Adipocyte (in vitro differentiated cells): Measurements from ENCODE around the gene TOR1A.

Source experiments
- DNase-seq: peaks from one replicate; pipeline ENCODE4 v3.0.0-alpha.2; 2015; ENCODE audit warnings: low read depth
- H3K27me3 ChIP-seq: replicated peaks from 2 replicates; pipeline ENCODE4 v1.7.0; 2013; ENCODE audit warnings: mild to moderate bottlenecking, low read length, moderate library complexity; ENCODE audit not compliant: control insufficient read depth, insufficient read depth
- H3K36me3 ChIP-seq: 2 replicates; pipeline ENCODE4 v1.7.0; 2013; ENCODE audit warnings: low read length, mild to moderate bottlenecking, moderate library complexity; ENCODE audit not compliant: control insufficient read depth, insufficient read depth, severe bottlenecking
- H3K4me1 ChIP-seq: 2 replicates; pipeline ENCODE4 v1.7.0; 2013; ENCODE audit warnings: mild to moderate bottlenecking, low read length, moderate library complexity; ENCODE audit not compliant: control insufficient read depth, insufficient read depth
- H3K4me3 ChIP-seq: 2 replicates; pipeline ENCODE4 v1.7.0; 2013; ENCODE audit warnings: mild to moderate bottlenecking, low read length, moderate library complexity
- H3K9ac ChIP-seq: 2 replicates; pipeline ENCODE4 v1.7.0; 2013; ENCODE audit warnings: mild to moderate bottlenecking, low read length, moderate library complexity
- H3K9me3 ChIP-seq: 2 replicates; pipeline ENCODE4 v1.7.0; 2013; ENCODE audit warnings: mild to moderate bottlenecking, low read length, moderate library complexity; ENCODE audit not compliant: control insufficient read depth

TOR1A gene

GRCh38 chr9:129814432-129815223, 9.3 kb downstream of the TOR1A start:
- Histone ChIP-seq H3K27me3 (no peaks in the 10 kb centered on the region), H3K9ac (no peak overlapping the region), H3K36me3 (peaks cover 46% of the 10 kb centered on the region), H3K4me1 (peaks cover 5% of the 10 kb centered on the region), H3K9me3 (no peaks in the 10 kb centered on the region), H3K4me3 (no peak overlapping the region)
- DNase-seq, result no peak

GRCh38 chr9:129813661-129814060, 10.3 kb downstream of the TOR1A start:
- Histone ChIP-seq H3K4me3 (no peak overlapping the region), H3K36me3 (peaks cover 44% of the 10 kb centered on the region), H3K9me3 (no peaks in the 10 kb centered on the region), H3K9ac (no peak overlapping the region), H3K27me3 (no peaks in the 10 kb centered on the region), H3K4me1 (peaks cover 5% of the 10 kb centered on the region)
- no peak for DNase-seq

- no peak overlapping the region for H3K4me3 ChIP-seq
- no peak for DNase-seq
- peaks cover 37% of the 10 kb centered on the region for H3K36me3 ChIP-seq
- peaks cover 5% of the 10 kb centered on the region for H3K4me1 ChIP-seq
- no peaks in the 10 kb centered on the region for H3K9me3 ChIP-seq
- no peaks in the 10 kb centered on the region for H3K27me3 ChIP-seq
- no peak overlapping the region for H3K9ac ChIP-seq
Measured at GRCh38 chr9:129812385-129812784, 11.6 kb downstream of the TOR1A start.

GRCh38 chr9:129811967-129812363, 12.0 kb downstream of the TOR1A start:
- Histone ChIP-seq H3K4me1 (peaks cover 5% of the 10 kb centered on the region), H3K4me3 (no peak overlapping the region), H3K9me3 (no peaks in the 10 kb centered on the region), H3K36me3 (peaks cover 38% of the 10 kb centered on the region), H3K9ac (no peak overlapping the region), H3K27me3 (no peaks in the 10 kb centered on the region)
- DNase-seq, result peak; percentile 7

- no peaks in the 10 kb centered on the region for H3K9me3 ChIP-seq
- no peak overlapping the region for H3K9ac ChIP-seq
- H3K27me3 ChIP-seq, result no peaks in the 10 kb centered on the region
- DNase-seq, result no peak
- H3K4me3 ChIP-seq, result no peak overlapping the region
- H3K4me1 ChIP-seq, result peaks cover 5% of the 10 kb centered on the region
- H3K36me3 ChIP-seq, result peaks cover 31% of the 10 kb centered on the region
Measured at GRCh38 chr9:129810788-129811187, 13.1 kb downstream of the TOR1A start.

GRCh38 chr9:129810116-129810515, 13.8 kb downstream of the TOR1A start:
- peaks cover 29% of the 10 kb centered on the region for H3K36me3 ChIP-seq
- no peak overlapping the region for H3K9ac ChIP-seq
- no peak for DNase-seq

GRCh38 chr9:129809346-129809745, 14.6 kb downstream of the TOR1A start:
- no peak for DNase-seq
- no peaks in the 10 kb centered on the region for H3K27me3 ChIP-seq
- peaks cover 5% of the 10 kb centered on the region for H3K4me1 ChIP-seq
- no peak overlapping the region for H3K9ac ChIP-seq
- peaks cover 24% of the 10 kb centered on the region for H3K36me3 ChIP-seq
- H3K4me3 ChIP-seq, result no peak overlapping the region
- H3K9me3 ChIP-seq, result no peaks in the 10 kb centered on the region

More at GRCh38 chr9:129810116-129810515, 13.8 kb downstream of the TOR1A start:
- no peaks in the 10 kb centered on the region for H3K9me3 ChIP-seq
- peaks cover 5% of the 10 kb centered on the region for H3K4me1 ChIP-seq
- H3K27me3 ChIP-seq, result no peaks in the 10 kb centered on the region
- no peak overlapping the region for H3K4me3 ChIP-seq

GRCh38 chr9:129806061-129806460, 17.9 kb downstream of the TOR1A start:
- H3K9ac ChIP-seq, result no peak overlapping the region

GRCh38 chr9:129803676-129804060, 20.3 kb downstream of the TOR1A start:
- Histone ChIP-seq H3K27me3 (no peaks in the 10 kb centered on the region), H3K36me3 (peaks cover 8% of the 10 kb centered on the region), H3K4me1 (peaks cover 5% of the 10 kb centered on the region), H3K9ac (peak overlapping the region; percentile 83), H3K9me3 (no peaks in the 10 kb centered on the region), H3K4me3 (peak overlapping the region; percentile 88)
- DNase-seq, result no peak

More at GRCh38 chr9:129806061-129806460, 17.9 kb downstream of the TOR1A start:
- Histone ChIP-seq H3K4me1 (peaks cover 5% of the 10 kb centered on the region), H3K9me3 (no peaks in the 10 kb centered on the region), H3K36me3 (peaks cover 17% of the 10 kb centered on the region), H3K4me3 (no peak overlapping the region), H3K27me3 (no peaks in the 10 kb centered on the region)
- DNase-seq, result no peak

GRCh38 chr9:129802833-129803675, 20.9 kb downstream of the TOR1A start, which contains the start of gene TOR1B:
TSS of gene TOR1B (plus strand) at chr9:129803184. CDS start at chr9:129803213, 29 bp downstream.
- Histone ChIP-seq H3K9me3 (no peaks in the 10 kb centered on the region), H3K27me3 (no peaks in the 10 kb centered on the region), H3K36me3 (peaks cover 8% of the 10 kb centered on the region), H3K9ac (peak within 1 kb of the TSS; percentile 83), H3K4me1 (peaks cover 5% of the 10 kb centered on the region), H3K4me3 (peak within 1 kb of the TSS; percentile 88)
- peak; percentile 98 for DNase-seq

- Histone ChIP-seq H3K4me3 (no peak overlapping the region), H3K27me3 (peaks cover under 1% of the 10 kb centered on the region), H3K9ac (no peak overlapping the region), H3K9me3 (no peaks in the 10 kb centered on the region), H3K4me1 (peaks cover 5% of the 10 kb centered on the region), H3K36me3 (no peaks in the 10 kb centered on the region)
- DNase-seq, result no peak
Measured at GRCh38 chr9:129801504-129801903, 22.4 kb downstream of the TOR1A start.
